GF-D8 (cell line): ENCODE data around the gene THEMIS.
"Not testable (repeated sequence)": the region's sequence is repeated elsewhere in the genome, so short reads cannot be mapped to it uniquely, and the experiment has no call there.

Experiments used
- DNase-seq: peaks from one replicate; lab custom pipeline; 2025; lab: John Stamatoyannopoulos, UW

THEMIS gene

DNA sequence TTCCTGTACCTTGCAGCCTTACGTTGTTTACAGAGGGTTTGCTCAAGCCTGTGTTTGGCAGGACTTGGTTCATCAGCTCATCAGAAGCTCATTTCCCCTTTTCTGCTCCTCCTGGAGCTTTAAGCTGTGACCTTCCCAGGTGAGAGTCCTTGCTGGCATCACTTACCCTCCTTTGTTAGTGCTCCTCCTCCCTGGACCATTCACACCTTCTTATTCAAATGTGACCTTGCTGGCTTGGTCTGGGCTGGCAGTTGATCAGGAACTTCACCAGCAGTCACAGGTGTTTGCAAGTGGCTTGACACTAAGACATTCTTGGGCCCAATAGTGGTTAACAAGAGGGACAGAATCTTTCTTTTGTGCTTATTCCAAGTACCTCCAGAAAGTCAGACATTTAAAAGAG, 175.0 kb downstream of the THEMIS start:
- DNase-seq: no peak

DNA sequence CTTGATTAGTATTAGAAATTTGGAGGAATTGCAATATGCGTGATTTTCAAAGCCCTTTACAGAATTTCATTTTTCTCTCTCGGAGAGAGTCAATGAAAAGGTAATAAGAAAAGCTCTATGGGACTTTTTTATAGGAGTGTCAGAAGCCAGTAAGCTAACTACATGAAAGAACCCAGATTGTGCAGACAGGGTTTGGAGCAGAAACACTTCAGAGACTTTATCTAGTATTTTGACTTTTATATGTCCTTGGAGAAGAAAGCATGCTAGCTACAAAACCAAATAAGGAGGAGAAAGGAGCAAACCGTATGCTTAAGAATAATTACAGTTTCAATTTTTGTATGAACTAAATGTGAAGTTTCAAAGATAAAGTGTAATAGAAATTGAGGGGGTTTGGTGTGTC, 182.2 kb downstream of the THEMIS start:
- no peak for DNase-seq

DNA sequence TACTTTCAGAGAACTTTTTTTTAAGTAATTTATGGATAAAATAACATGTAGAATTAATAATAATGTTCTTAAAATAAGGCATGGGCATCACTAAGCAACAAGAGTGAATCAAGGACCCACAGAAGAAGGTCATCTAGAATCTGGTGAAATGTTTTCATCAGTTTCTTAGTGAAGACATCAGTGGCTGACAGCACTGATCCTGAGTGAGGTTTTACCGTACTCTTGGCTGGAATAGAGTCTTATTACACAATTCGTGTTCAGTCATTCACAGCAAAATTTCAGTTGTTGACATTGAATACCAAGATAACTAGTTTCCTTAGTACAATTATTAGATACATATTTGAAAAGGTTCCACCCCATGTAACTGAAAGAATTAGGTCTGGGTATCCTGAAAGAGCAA, 183.5 kb downstream of the THEMIS start:
- no peak for DNase-seq

DNA sequence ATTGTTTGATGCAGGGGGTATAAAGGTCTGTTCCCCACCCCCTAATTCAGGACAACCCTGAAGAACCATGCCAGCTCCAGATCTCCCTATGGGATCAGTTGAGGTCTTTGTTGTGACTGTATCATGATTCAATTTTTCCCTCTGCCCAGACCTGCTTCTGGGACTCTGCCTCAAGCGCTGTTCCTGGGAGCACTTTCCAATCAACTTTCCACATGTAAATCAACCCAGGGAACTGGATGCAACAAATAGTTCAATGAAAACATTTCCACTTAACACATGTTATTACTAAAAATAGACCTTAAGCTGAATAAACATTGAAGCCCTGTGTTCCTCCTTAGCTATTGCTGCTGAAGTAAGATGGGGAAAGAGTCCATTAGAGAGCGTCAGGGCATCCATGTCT, 184.4 kb downstream of the THEMIS start:
- no peak for DNase-seq

DNA sequence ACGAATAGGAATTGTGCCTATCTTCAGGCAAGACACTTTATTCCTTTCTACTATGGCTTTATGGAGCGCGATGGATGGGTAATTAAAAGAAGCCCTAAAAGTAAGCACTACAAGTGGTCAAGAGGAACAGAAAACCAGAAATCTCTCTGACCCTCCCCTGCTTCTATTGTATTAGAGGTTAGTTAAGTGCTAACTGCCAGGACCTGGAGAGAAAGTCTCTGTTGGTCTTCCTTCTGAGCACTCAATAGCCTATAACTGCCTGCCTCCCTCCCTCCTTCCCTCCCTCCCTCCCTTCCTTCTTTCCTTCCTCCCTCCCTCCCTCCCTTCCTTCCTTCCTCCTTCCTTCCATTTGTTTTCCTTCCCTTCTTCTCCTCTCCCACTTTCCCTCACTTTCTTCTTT, 190.2 kb downstream of the THEMIS start:
- DNase-seq: no peak

DNA sequence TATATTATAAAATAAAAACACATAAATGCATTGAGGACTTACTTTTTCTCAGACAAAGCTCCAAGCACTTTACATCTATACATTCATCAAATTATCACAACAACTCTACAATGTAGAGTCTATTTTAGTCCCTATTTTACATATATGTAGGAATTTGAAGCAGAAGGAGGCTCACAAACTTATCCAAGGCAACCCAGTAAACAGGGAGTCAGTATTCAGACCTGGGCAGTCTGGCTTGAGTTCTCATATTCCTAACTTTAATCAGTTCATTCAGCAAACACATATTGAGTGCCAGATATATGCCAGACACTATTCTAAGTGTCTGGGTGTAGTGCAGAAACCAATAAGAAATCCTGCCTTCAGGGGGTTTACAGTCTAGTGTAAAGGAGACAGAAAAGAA, 194.6 kb downstream of the THEMIS start:
- DNase-seq: no peak

DNA sequence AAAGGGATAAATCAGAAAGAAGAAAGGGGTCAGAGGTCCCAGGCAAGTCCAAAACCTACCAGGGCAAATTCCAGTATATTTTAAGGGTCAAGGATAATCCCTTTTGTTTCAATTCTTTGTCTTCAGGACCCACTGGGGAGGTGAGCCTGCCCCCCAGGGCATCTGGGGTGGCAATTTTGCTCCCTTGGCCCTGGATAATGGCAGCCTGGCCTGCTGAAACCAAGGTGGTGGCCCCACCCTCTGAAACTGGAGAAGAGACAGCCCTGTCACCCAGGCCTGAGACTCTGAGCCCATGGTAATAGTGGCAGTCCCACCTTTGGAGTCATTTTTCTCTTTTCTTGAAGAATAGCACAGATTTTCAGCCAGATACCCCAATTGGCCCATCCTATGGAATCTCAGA, 205.8 kb downstream of the THEMIS start:
- DNase-seq: no peak

DNA sequence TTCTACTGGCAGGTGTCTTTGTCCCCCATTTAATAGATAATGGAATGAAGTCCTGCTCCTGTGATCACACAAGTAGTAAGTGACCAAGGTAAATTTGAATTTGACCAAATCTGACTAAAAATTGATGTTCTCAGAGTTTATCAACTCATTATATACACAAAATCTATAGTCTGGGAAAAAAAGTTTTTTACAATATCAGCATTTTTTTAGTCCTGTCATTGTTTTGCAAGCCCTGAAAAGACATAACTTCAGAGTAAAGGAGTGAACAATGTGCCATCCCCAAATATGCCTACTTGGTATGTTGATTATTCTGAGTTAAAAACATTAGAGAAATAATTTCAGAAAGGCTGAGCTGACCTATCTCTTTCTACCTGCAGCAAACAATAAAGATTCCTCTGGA, 209.7 kb downstream of the THEMIS start:
- no peak for DNase-seq

DNA sequence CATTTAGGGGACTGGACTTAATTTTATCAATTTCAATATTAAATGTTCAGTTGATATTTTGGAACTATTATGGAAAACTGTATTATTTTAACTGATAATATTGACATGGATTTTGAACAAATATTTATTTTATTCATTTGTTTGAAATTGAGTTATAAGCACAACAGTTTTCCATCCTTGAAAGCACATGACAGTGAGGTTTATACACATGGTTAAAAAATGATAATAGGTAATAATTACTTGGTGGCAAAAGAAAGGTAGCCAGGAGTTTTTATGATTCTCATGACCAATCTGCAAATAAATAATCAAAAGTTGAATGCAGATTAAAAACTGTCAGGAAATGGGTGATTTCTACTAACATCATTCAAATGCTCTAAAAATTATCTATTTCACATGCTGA, 210.3 kb downstream of the THEMIS start:
- no peak for DNase-seq

DNA sequence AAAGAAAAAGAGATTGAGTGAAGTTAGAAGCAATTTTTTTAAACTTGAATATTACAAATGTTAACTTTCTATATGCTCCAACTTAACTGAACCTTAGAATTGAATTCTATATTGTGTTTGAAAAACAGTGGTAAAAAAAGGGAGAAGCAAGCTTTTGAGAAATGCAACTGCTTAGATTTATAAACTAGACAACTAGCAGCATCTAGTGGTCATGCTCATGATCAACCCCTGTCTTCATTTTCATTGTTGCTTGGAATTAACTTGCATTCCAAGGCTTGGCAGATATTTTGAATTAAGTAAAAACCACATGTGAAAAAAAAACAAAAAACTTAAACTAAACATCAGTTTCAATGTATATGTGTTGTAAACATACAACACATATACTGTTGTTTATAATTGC, 210.8 kb downstream of the THEMIS start:
- no peak for DNase-seq

DNA sequence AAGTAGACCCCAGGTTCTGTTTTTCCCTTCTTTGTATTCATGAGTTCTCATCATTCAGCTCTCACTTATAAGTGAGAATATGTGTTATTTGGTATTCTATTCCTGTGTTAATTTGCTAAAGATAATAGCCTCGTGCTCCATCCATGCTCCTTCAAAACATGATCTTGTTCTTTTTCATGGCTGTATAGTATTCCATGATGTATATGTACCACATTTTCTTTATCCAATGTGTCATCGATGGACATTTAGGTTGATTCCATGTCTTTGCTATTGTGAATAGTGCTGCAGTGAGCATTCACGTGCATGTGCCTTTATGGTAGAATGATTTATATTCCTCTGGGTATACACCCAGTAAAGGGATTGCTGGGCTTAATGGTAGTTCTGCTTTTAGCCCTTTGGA, 213.4 kb downstream of the THEMIS start:
- DNase-seq: not testable (repeated sequence)

DNA sequence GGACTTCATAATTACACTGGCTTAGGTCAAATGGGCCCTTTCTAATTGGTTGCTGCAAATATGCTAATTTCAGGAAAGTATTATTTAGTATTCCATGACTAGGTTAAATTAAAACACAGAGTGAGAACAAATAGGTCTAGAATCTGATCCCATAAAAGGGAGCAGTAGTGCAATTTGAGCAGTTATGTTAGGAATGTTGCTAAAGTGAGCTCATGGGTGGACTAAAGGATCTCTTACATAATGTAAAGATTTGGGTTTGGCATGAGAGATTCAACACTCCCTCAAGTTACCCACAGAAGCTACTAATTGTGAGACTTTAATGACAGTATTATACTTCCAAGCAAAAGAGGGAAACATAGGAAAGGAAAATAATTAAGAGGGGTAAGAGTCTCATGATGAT, 214.8 kb downstream of the THEMIS start:
- no peak for DNase-seq

DNA sequence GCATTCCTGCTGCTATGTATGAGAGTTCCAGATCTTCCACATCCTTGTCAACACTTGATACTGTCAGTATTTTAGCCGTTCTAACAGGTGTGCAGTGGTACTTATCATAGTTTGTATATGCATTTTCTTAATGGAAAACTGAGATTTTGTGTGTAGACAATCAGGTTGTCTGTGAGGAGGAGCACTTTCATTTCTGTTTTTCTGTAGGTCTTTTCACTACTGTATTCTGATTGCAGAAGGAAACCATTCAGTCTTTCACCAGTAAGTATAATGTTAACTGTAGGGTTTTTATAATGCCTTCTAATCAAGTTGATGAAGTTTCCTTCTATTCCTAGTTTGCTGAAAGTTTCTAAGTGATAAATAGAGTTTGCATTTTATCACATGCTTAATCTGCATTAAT, 216.4 kb downstream of the THEMIS start:
- DNase-seq: no peak
